ENCODE data around the gene CD180. TPM values are rescaled to one million over a fixed set of nuclear protein-coding genes. Genes with fewer than 3 reads are reported as not detected.

Gene CD180
- 0.27 and 0.55 TPM in 2 replicates for total RNA-seq

- intact Hi-C loops (cut with micrococcal nuclease) = no loop called here
Measured at GRCh38 chr5:67196537-67197059, at the start of gene CD180. TSS of gene CD180 (minus strand) at chr5:67196799. CDS start at chr5:67196641, 158 bp downstream.

GRCh38 chr5:67246108-67246507, 49.5 kb upstream of the CD180 start:
- intact Hi-C loops (cut with micrococcal nuclease) = loop anchor here (1.0 to 10.0 kb wide), 3 partner anchors 239 to 1211 kb away; no protein-coding TSS in a partner anchor

- intact Hi-C loops (cut with micrococcal nuclease) = loop anchor here (5.0 to 10.0 kb wide), 2 partner anchors 239 to 1212 kb away; no protein-coding TSS in a partner anchor
Measured at GRCh38 chr5:67245259-67245846, 48.8 kb upstream of the CD180 start.

- intact Hi-C loops (cut with micrococcal nuclease) = loop anchor here (10.0 kb wide), 1 partner anchor 240 kb away; no protein-coding TSS in a partner anchor
Measured at GRCh38 chr5:67244345-67244793, 47.8 kb upstream of the CD180 start.

- intact Hi-C loops (cut with micrococcal nuclease) = loop anchor here (10.0 kb wide), 1 partner anchor 241 kb away; no protein-coding TSS in a partner anchor
Measured at GRCh38 chr5:67243944-67244343, 47.3 kb upstream of the CD180 start.

- intact Hi-C loops (cut with micrococcal nuclease) = loop anchor here (10.0 kb wide), 1 partner anchor 241 kb away; no protein-coding TSS in a partner anchor
Measured at GRCh38 chr5:67243349-67243748, 46.8 kb upstream of the CD180 start.

GRCh38 chr5:67241326-67241725, 44.7 kb upstream of the CD180 start:
- intact Hi-C loops (cut with micrococcal nuclease) = loop anchor here (10.0 kb wide), 1 partner anchor 243 kb away; no protein-coding TSS in a partner anchor

- intact Hi-C loops (cut with micrococcal nuclease) = loop anchor here (10.0 kb wide), 1 partner anchor 244 kb away; no protein-coding TSS in a partner anchor
Measured at GRCh38 chr5:67240846-67241245, 44.2 kb upstream of the CD180 start.

- intact Hi-C loops (cut with micrococcal nuclease) = loop anchor here (10.0 kb wide), 1 partner anchor 245 kb away; no protein-coding TSS in a partner anchor
Measured at GRCh38 chr5:67240065-67240464, 43.5 kb upstream of the CD180 start.

GRCh38 chr5:67238191-67238590, 41.6 kb upstream of the CD180 start:
- intact Hi-C loops (cut with micrococcal nuclease) = no loop called here

GRCh38 chr5:67235399-67236110, 39.0 kb upstream of the CD180 start:
- intact Hi-C loops (cut with micrococcal nuclease) = no loop called here

GRCh38 chr5:67234671-67235176, 38.1 kb upstream of the CD180 start:
- intact Hi-C loops (cut with micrococcal nuclease) = no loop called here

- intact Hi-C loops (cut with micrococcal nuclease) = no loop called here
Measured at GRCh38 chr5:67233075-67233474, 36.5 kb upstream of the CD180 start.

GRCh38 chr5:67223211-67223610, 26.6 kb upstream of the CD180 start:
- intact Hi-C loops (cut with micrococcal nuclease) = no loop called here

GRCh38 chr5:67222243-67223025, 25.8 kb upstream of the CD180 start:
- intact Hi-C loops (cut with micrococcal nuclease) = loop anchor here (1.0 kb wide), 1 partner anchor 56 kb away; no protein-coding TSS in a partner anchor

GRCh38 chr5:67221487-67222242, 25.1 kb upstream of the CD180 start:
- intact Hi-C loops (cut with micrococcal nuclease) = loop anchor here (1.0 to 2.0 kb wide), 3 partner anchors 15 to 381 kb away; no protein-coding TSS in a partner anchor

- intact Hi-C loops (cut with micrococcal nuclease) = loop anchor here (1.0 kb wide), 2 partner anchors 9 to 212 kb away; no protein-coding TSS in a partner anchor
Measured at GRCh38 chr5:67216564-67216963, 20.0 kb upstream of the CD180 start.

- intact Hi-C loops (cut with micrococcal nuclease) = loop anchor here (1.0 kb wide), 2 partner anchors 8 to 211 kb away; no protein-coding TSS in a partner anchor
Measured at GRCh38 chr5:67215519-67216471, 19.2 kb upstream of the CD180 start.
